Measurements from ENCODE around the gene SMIM30. TPM values are rescaled to one million over a fixed set of nuclear protein-coding genes. Genes with fewer than 3 reads are reported as not detected.

Gene SMIM30
- total and polyA plus RNA-seq, 2 of the 4 experiments (the other 2 are of a cell fraction) = 31.6 to 47.7 TPM

- no CpG with 5 or more reads among the region's 3 CpGs for WGBS, 2 experiments (ENCODE audit: extremely low coverage in 2 of 2, insufficient read length in 1 of 2)
- Histone ChIP-seq H4K8ac (ENCODE audit: low read depth in 2 of 2, low read length in 2 of 2) (no peak overlapping the region), H4K91ac (ENCODE audit: insufficient read depth, low read depth, low read length) (no peak overlapping the region), H4K5ac (ENCODE audit: low read depth, low read length) (no peak overlapping the region), H3K9me1 (ENCODE audit: insufficient read depth, low read length) (no peaks in the 10 kb centered on the region), H2AFZ (replicated peaks; ENCODE audit: low read length, poor library complexity) (no peak overlapping the region), H3K4ac (ENCODE audit: low read depth, low read length) (no peak overlapping the region), H3K4me1 (ENCODE audit: control insufficient read depth, insufficient read depth, low read length) (no peaks in the 10 kb centered on the region), H3K56ac (ENCODE audit: extremely low read depth, insufficient read depth, low read length) (no peak overlapping the region), H2AK5ac (ENCODE audit: low read depth, low read length) (no peak overlapping the region), H2BK5ac (ENCODE audit: low read depth, low read length, poor library complexity, severe bottlenecking) (no peak overlapping the region), H3K4me3 (ENCODE audit: insufficient read depth, low read depth, low read length) (no peak overlapping the region), H2BK120ac (ENCODE audit: low read depth, low read length) (no peak overlapping the region), H3K23ac (ENCODE audit: low read depth, low read length) (no peak overlapping the region), H3K9me3 (ENCODE audit: control insufficient read depth, insufficient read depth, low read length) (no peaks in the 10 kb centered on the region), H3K4me2 (ENCODE audit: low read depth, low read length) (no peak overlapping the region), H2BK20ac (ENCODE audit: low read depth, low read length) (no peak overlapping the region), H3K27me3 (ENCODE audit: control insufficient read depth, insufficient read depth, low read length) (no peaks in the 10 kb centered on the region; the same call in 1 of the 2 replicates), H2AK9ac (replicated peaks; ENCODE audit: low read depth, low read length, poor library complexity) (no peak overlapping the region), H3K79me1 (ENCODE audit: low read depth in 1 of 2, low read length in 2 of 2) (no peaks in the 10 kb centered on the region), H2BK15ac (ENCODE audit: low read depth, low read length) (no peak overlapping the region), H3K14ac (replicated peaks; ENCODE audit: low read depth, low read length) (no peak overlapping the region), H3K36me3 (ENCODE audit: control insufficient read depth, insufficient read depth, low read length) (no peaks in the 10 kb centered on the region), H3K9ac (ENCODE audit: low read depth, low read length) (no peak overlapping the region), H4K20me1 (ENCODE audit: insufficient read depth, low read length) (no peaks in the 10 kb centered on the region), H3K18ac (ENCODE audit: low read depth, low read length) (no peak overlapping the region), H3K27ac (ENCODE audit: insufficient read depth, low read length) (no peak overlapping the region)
- intact Hi-C loops (cut with micrococcal nuclease) = no loop called here
- dilution Hi-C loops (cut with HindIII; ENCODE audit: low sequenced_read_pairs, unreplicated experiment) = no loop called here
- in situ Hi-C loops (cut with MboI; ENCODE audit: low sequenced_read_pairs) = no loop called here
- TF ChIP-seq MAFK (IDR thresholded peaks at IDR 0.05; ENCODE audit: low read depth, low read length) (no peak), BHLHE40 (IDR thresholded peaks at IDR 0.05; ENCODE audit: low read depth, low read length) (no peak), FOS (IDR thresholded peaks at IDR 0.05; ENCODE audit: low read depth, low read length) (no peak), RFX5 (IDR thresholded peaks at IDR 0.05; ENCODE audit: low read depth, low read length) (no peak), RCOR1 (IDR thresholded peaks at IDR 0.05; ENCODE audit: insufficient replicate concordance, low read length) (no peak), MAZ (IDR thresholded peaks at IDR 0.05; ENCODE audit: borderline replicate concordance, low read depth, low read length) (no peak), USF2 (IDR thresholded peaks at IDR 0.05; ENCODE audit: low read depth, low read length) (no peak)
- ATAC-seq (ENCODE audit: low read depth) (no peak), DNase-seq (no peak)
- POLR2A ChIA-PET (ENCODE audit: unreplicated experiment) = no interaction called here
- no TSS peak for BruUV-seq (replicated peaks)
- CTCF ChIA-PET = interaction anchor here (0.6 kb wide), 1 partner anchor 100 kb away, joined by 3 read pairs; no protein-coding TSS in a partner anchor
Measured at GRCh38 chr7:113154117-113154516, 35.8 kb upstream of the SMIM30 start.
